Esophagus squamous epithelium (tissue), 5 donors: ENCODE results near the gene PARD3. TPM values are rescaled to one million over a fixed set of nuclear protein-coding genes. Genes with fewer than 3 reads are reported as not detected.

ENCODE experiments used
- DNase-seq: peaks from one replicate; lab custom pipeline; 2025; lab: John Stamatoyannopoulos, UW
- H3K27ac ChIP-seq, 4 donors: fragments of 200-600 bp; sonication (generic); one replicate each; pipeline ENCODE4 v1.5.1; 2016 to 2019; ENCODE audit warnings: mild to moderate bottlenecking in 1 of 4
- H3K27me3 ChIP-seq, 4 donors: fragments of 200-600 bp; sonication (generic); 1 replicate in 3 of 4; 2 replicates in 1 of 4; pipeline versions ENCODE4 v1.5.1 to v1.6.0; 2017 to 2021; ENCODE audit warnings: antibody characterized with exemption in 1 of 4
- H3K36me3 ChIP-seq, 3 donors: fragments of 200-600 bp; sonication (generic); one replicate each; pipeline ENCODE4 v1.5.1; 2016 to 2019
- H3K4me1 ChIP-seq, 3 donors: fragments of 200-600 bp; sonication (generic); one replicate each; pipeline ENCODE4 v1.5.1; 2017 to 2019
- H3K4me3 ChIP-seq, 4 donors: fragments of 200-600 bp; sonication (generic); 1 replicate in 3 of 4; 2 replicates in 1 of 4; pipeline ENCODE4 v1.5.1; 2016 to 2019; ENCODE audit warnings: mild to moderate bottlenecking in 2 of 4, moderate library complexity in 1 of 4
- H3K9me3 ChIP-seq, 3 donors: fragments of 200-600 bp; sonication (generic); one replicate each; pipeline ENCODE4 v1.5.1; 2016 to 2019
- POLR2A ChIP-seq, 4 donors: fragments of 450-650 bp; IDR thresholded peaks; one replicate each; pipeline ENCODE4 v1.6.1; 2017; ENCODE audit warnings: antibody characterized with exemption in 4 of 4, mild to moderate bottlenecking in 4 of 4, moderate library complexity in 3 of 4
- WGBS, 2 donors: methylation state at CpG; one replicate each; pipeline ENCODE4 v1.1.5; 2018; 5-methylcytosine and 5-hydroxymethylcytosine counted together
- intact Hi-C: fragments of 100-400 bp; cut with DNase I; formaldehyde crosslinking; loops from one replicate; pipeline ENCODE4 v1.15.0; 2022
- total RNA-seq, 4 donors: library from RNA; depleted of rRNA; stranded (reverse); fragments of >200 nt; gene quantifications; one replicate each; pipeline ENCODE4 v1.1.0, GENCODE V29; 2016
- TF ChIP-seq, protein P1 (sequence below), 6 experiments: fragments of 450-650 bp in 4 of 6; fragments of 200-600 bp in 2 of 6; sonication (generic) in 2 of 6; IDR thresholded peaks; one replicate each; pipeline ENCODE4 v1.5.1; 2016 to 2019; ENCODE audit warnings: antibody characterized with exemption in 6 of 6, mild to moderate bottlenecking in 4 of 6, moderate library complexity in 4 of 6
- donor health status: DM: yes; HTN: yes; CAD: no.

PARD3 gene
- total RNA-seq, 4 donors from 2014 or later: 57.3 to 114 (median 81.7) TPM

DNA sequence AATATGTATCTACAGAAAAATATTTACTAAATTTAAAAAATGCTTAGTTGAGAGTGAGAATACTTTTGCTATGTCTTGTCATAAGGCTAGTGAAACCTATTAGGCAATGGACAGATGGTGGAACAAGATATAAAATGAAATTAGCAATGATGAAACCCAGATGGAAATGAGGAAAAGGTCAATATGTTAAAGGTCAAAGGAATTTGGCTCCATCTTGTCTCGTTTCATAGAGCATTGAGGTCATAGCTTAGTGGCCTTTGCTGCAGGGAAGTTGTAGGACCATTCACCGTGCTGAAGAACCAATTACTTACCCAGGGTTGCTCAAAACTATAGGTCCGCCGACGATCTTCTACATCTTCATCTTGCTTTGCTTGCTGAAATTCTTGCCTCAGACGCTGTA, 683.9 kb downstream of the PARD3 start:
- Histone ChIP-seq H3K4me3 (no peak overlapping the region), H3K9me3 (no peaks in the 10 kb centered on the region), H3K27me3 (no peaks in the 10 kb centered on the region), H3K36me3 (peaks cover 0 to 30% (median 0%) of the 10 kb centered on the region in 3 donors), H3K27ac (no peak overlapping the region), H3K4me1 (no peaks in the 10 kb centered on the region)
- TF ChIP-seq, protein P1, sequence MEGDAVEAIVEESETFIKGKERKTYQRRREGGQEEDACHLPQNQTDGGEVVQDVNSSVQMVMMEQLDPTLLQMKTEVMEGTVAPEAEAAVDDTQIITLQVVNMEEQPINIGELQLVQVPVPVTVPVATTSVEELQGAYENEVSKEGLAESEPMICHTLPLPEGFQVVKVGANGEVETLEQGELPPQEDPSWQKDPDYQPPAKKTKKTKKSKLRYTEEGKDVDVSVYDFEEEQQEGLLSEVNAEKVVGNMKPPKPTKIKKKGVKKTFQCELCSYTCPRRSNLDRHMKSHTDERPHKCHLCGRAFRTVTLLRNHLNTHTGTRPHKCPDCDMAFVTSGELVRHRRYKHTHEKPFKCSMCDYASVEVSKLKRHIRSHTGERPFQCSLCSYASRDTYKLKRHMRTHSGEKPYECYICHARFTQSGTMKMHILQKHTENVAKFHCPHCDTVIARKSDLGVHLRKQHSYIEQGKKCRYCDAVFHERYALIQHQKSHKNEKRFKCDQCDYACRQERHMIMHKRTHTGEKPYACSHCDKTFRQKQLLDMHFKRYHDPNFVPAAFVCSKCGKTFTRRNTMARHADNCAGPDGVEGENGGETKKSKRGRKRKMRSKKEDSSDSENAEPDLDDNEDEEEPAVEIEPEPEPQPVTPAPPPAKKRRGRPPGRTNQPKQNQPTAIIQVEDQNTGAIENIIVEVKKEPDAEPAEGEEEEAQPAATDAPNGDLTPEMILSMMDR (IDR thresholded peaks at IDR 0.05): no peak
- TF ChIP-seq POLR2A (IDR thresholded peaks at IDR 0.05): no peak
- 84 to 86% methylated on average over 6 of the region's 6 CpGs for WGBS, 2 donors
- no peak for DNase-seq
- intact Hi-C loops: no loop called here

DNA sequence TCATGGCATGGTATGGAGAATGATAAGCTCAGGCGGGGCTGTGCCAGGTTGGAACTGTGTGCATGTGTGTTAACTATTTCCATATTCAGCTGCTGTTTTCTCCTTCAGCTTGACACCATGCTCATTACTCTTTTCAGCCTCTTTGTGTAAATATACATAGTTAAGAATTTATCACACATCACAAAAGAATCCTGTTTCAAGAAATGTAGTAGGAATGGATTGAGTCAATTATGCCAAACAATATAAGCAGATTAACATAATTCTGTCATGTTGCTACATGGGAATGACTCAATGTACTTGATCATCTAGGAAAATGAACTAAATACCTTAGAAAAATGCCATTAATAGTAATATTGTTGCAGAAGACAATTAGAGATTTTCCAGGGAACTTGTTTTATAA, 687.4 kb downstream of the PARD3 start:
- DNase-seq: no peak
- intact Hi-C loops: no loop called here
- TF ChIP-seq, protein P1 (IDR thresholded peaks at IDR 0.05): no peak
- TF ChIP-seq POLR2A (IDR thresholded peaks at IDR 0.05): no peak
- no peaks in the 10 kb centered on the region for H3K4me1 ChIP-seq
- no peak overlapping the region for H3K4me3 ChIP-seq
- H3K27me3 ChIP-seq: no peaks in the 10 kb centered on the region
- peaks cover 0 to 30% (median 0%) of the 10 kb centered on the region in 3 donors for H3K36me3 ChIP-seq
- 64 to 65% methylated on average over 1 of the region's 1 CpG for WGBS, 2 donors
- no peaks in the 10 kb centered on the region for H3K9me3 ChIP-seq
- H3K27ac ChIP-seq: no peak overlapping the region

DNA sequence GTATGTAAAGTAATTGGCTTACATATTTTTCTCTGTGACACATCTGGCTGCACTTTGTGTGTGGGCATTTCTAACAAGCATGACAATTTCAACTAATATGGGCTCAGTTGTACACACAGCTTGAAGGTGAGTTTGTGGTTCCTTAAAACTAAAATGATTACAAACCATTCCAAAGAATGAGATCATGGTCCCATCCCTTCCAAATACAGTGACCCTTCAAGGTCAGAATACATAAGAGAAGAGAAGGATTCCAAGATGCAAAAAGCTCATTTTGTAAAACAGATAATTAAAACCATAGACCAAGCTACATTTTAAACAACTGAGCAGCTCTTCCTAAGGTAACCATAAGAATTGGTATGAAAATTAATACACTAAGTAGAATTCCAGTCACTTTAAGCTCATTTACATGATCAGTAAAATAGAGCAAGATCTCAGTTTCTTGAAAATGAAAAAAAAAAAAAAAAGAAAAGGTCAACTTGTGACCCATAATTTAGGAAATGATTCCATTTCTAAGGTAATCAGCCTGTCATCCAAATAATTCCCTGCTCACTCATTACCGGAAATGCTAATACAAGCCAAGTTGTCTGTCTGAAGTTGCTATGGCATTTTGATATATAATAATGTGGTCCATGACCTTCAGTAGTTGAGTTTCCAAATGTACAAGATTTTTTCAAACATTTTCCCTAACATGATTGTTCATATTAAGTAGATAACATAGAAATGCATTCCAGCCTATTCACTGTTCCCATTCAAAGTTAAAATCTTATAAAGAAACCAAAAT, 688.5 kb downstream of the PARD3 start:
- Histone ChIP-seq H3K27ac (no peak overlapping the region), H3K4me3 (no peak overlapping the region), H3K27me3 (no peaks in the 10 kb centered on the region), H3K9me3 (no peaks in the 10 kb centered on the region), H3K4me1 (peaks cover 0 to 10% (median 9%) of the 10 kb centered on the region in 3 donors), H3K36me3 (peaks cover 0 to 30% (median 0%) of the 10 kb centered on the region in 3 donors)
- WGBS, 2 donors: 78 to 88% methylated on average over 1 of the region's 1 CpG
- TF ChIP-seq POLR2A (IDR thresholded peaks at IDR 0.05): no peak
- TF ChIP-seq, protein P1 (IDR thresholded peaks at IDR 0.05): no peak
- intact Hi-C loops: no loop called here
- DNase-seq: no peak

DNA sequence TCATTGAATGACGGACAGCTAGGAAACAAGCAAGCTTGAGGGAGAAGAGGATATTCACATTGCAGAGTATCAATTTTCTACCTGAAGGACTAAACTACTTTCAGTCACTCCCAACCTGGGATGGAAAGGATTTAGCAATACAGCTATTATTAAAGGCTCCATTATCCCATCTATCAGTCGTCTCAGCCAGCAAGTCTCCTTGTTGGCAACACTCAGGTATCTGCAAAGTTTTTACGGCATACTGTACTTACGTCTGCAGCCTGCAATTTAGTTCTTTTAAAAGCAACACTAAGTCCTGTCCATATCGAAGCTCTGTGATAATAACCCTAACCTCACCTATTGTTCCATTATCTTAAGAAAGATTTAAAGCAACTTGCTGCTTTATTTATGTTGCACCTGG, 689.4 kb downstream of the PARD3 start:
- no peaks in the 10 kb centered on the region for H3K9me3 ChIP-seq
- WGBS, 2 donors: 59 to 66% methylated on average over 5 of the region's 5 CpGs
- no peak overlapping the region for H3K4me3 ChIP-seq
- DNase-seq: no peak
- H3K27ac ChIP-seq: no peak overlapping the region
- H3K27me3 ChIP-seq: no peaks in the 10 kb centered on the region
- H3K4me1 ChIP-seq: peaks cover 0 to 13% (median 9%) of the 10 kb centered on the region in 3 donors
- intact Hi-C loops: no loop called here
- H3K36me3 ChIP-seq: peaks cover 0 to 22% (median 0%) of the 10 kb centered on the region in 3 donors
- TF ChIP-seq, protein P1 (IDR thresholded peaks at IDR 0.05): no peak
- TF ChIP-seq POLR2A (IDR thresholded peaks at IDR 0.05): no peak

DNA sequence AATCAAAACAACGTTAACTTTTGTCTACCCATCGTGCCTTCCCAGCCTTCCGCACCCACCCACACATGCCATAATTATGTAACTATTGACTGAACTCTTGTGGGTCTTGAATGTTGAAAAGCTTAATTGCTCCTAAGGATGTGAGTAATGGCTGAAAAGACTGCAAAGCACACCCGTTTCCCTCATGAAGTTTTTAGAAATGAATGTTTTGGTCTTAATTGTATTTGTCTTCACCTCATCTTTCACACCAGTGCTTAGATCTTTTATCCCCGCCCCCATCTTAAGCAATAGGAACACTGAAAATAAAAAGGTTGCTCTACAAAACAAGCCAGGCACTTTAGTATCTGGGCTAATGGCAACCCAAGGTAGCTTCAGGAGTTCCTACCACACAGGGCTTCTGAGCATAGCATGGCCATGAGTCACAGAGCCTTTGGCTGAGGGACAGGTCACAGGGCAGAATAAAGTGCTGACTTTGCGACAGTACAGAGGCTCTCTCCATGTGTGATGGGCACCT, 690.5 kb downstream of the PARD3 start:
- no peak overlapping the region for H3K4me3 ChIP-seq
- H3K9me3 ChIP-seq: no peaks in the 10 kb centered on the region
- DNase-seq: no peak
- intact Hi-C loops: no loop called here
- WGBS, 2 donors: 64 to 71% methylated on average over 6 of the region's 6 CpGs
- peaks cover 0 to 12% (median 0%) of the 10 kb centered on the region in 3 donors for H3K36me3 ChIP-seq
- peaks cover 0 to 13% (median 9%) of the 10 kb centered on the region in 3 donors for H3K4me1 ChIP-seq
- H3K27me3 ChIP-seq: no peaks in the 10 kb centered on the region
- H3K27ac ChIP-seq: no peak overlapping the region
- no peak for TF ChIP-seq POLR2A (IDR thresholded peaks at IDR 0.05)
- TF ChIP-seq, protein P1 (IDR thresholded peaks at IDR 0.05): no peak
